K562 (cell line): ENCODE data around the gene RITA1. TPM values are rescaled to one million over a fixed set of nuclear protein-coding genes. Genes with fewer than 3 reads are reported as not detected.
A peak's percentile ranks its signal among the peaks of the same experiment; 100 is the strongest.

Experiments
- BCLAF1 ChIP-seq, 2 experiments: fragments of 450-650 bp in 1 of 2; IDR thresholded peaks; 2 replicates each; pipeline ENCODE4 v1.6.1; 2011 to 2017; ENCODE audit warnings: low read depth in 2 of 2, antibody characterized with exemption in 1 of 2, borderline replicate concordance in 1 of 2, low read length in 1 of 2, mild to moderate bottlenecking in 1 of 2, mixed read lengths in 1 of 2; ENCODE audit not compliant: control insufficient read depth in 1 of 2
- CCAR2 ChIP-seq: fragments of 200-400 bp; formaldehyde crosslinking; IDR thresholded peaks from 2 replicates; pipeline ENCODE4 v1.6.1; 2017; ENCODE audit warnings: mild to moderate bottlenecking, low read depth, low read length
- FOSL1 ChIP-seq: fragments of 200-800 bp; sonication (Bioruptor generic); conservative IDR thresholded peaks from 2 replicates; pipeline ENCODE4 v1.6.1; 2016; ENCODE audit warnings: missing genetic modification characterization, missing compliant biosample characterization
- KAT2B ChIP-seq: IDR thresholded peaks from one replicate; pipeline ENCODE4 v1.6.1; 2012; ENCODE audit warnings: low read depth, mild to moderate bottlenecking, control low read depth, inconsistent platforms, low read length, moderate library complexity
- KDM2B ChIP-seq: fragments of 250-450 bp; sonication (Bioruptor Pico); IDR thresholded peaks from 2 replicates; pipeline ENCODE4 v1.8.0; 2021; ENCODE audit warnings: mild to moderate bottlenecking, moderate library complexity
- L3MBTL2 ChIP-seq: fragments of 450-650 bp; IDR thresholded peaks from 2 replicates; pipeline ENCODE4 v1.6.1; 2016; ENCODE audit warnings: mild to moderate bottlenecking, moderate library complexity
- MAFG ChIP-seq: fragments of 450-650 bp; conservative IDR thresholded peaks from 2 replicates; pipeline ENCODE4 v1.6.1; 2016; ENCODE audit warnings: missing genetic modification characterization, missing compliant biosample characterization
- MTA2 ChIP-seq: fragments of 450-650 bp; IDR thresholded peaks from 2 replicates; pipeline ENCODE4 v1.6.1; 2016; ENCODE audit warnings: low read depth
- PML ChIP-seq: IDR thresholded peaks from 2 replicates; pipeline ENCODE4 v1.6.1; 2012; ENCODE audit warnings: low read length, inconsistent platforms
- SAP30 ChIP-seq: fragments of 200-600 bp; sonication (generic); IDR thresholded peaks from 2 replicates; pipeline ENCODE4 v1.6.1; 2012; ENCODE audit warnings: borderline replicate concordance, low read depth, mild to moderate bottlenecking, moderate library complexity, low read length, control low read depth, inconsistent platforms; ENCODE audit not compliant: insufficient read depth, poor library complexity, severe bottlenecking
- SMARCA4 ChIP-seq: fragments of 450-650 bp; IDR thresholded peaks from 2 replicates; pipeline ENCODE4 v1.6.1; 2016
- SNIP1 ChIP-seq: fragments of 450-650 bp; IDR thresholded peaks from 2 replicates; pipeline ENCODE4 v1.7.1; 2017; ENCODE audit warnings: low read depth, mild to moderate bottlenecking
- TAF1 ChIP-seq: IDR thresholded peaks from 2 replicates; pipeline ENCODE4 v1.6.1; 2011; ENCODE audit warnings: mild to moderate bottlenecking, low read length, moderate library complexity; ENCODE audit not compliant: insufficient read depth, control insufficient read depth, severe bottlenecking; ENCODE audit errors: extremely low read depth
- TAF15 ChIP-seq: fragments of 200-400 bp; formaldehyde crosslinking; IDR thresholded peaks from 2 replicates; pipeline ENCODE4 v1.6.1; 2017; ENCODE audit warnings: mild to moderate bottlenecking, low read depth, low read length, moderate library complexity
- TFAP4 ChIP-seq: sonication (generic); formaldehyde crosslinking; IDR thresholded peaks from 2 replicates; pipeline ENCODE4 v1.8.0; 2022; ENCODE audit warnings: missing genetic modification reagents, mild to moderate bottlenecking, moderate library complexity, borderline replicate concordance
- U2AF1 ChIP-seq: fragments of 200-400 bp; formaldehyde crosslinking; optimal IDR thresholded peaks from 2 replicates; pipeline ENCODE3; 2017; ENCODE audit warnings: mild to moderate bottlenecking, low read depth, low read length, moderate library complexity
- USF2 ChIP-seq: sonication (generic); formaldehyde crosslinking; IDR thresholded peaks from 2 replicates; pipeline ENCODE4 v1.5.0; 2020; ENCODE audit warnings: missing genetic modification reagents
- WHSC1 ChIP-seq: IDR thresholded peaks from one replicate; pipeline ENCODE4 v1.6.1; 2012; ENCODE audit warnings: low read length, control low read depth, inconsistent platforms
- ZBTB17 ChIP-seq: fragments of 450-650 bp; formaldehyde crosslinking; IDR thresholded peaks from 2 replicates; pipeline ENCODE4 v1.4.0; 2020; ENCODE audit warnings: mild to moderate bottlenecking
- ZFP91 ChIP-seq: sonication (generic); formaldehyde crosslinking; IDR thresholded peaks from 2 replicates; pipeline ENCODE4 v1.8.0; 2022; ENCODE audit warnings: mild to moderate bottlenecking, missing genetic modification reagents
- ZNF140 ChIP-seq: fragments of 250-450 bp; sonication (Bioruptor Pico); IDR thresholded peaks from 2 replicates; pipeline ENCODE4 v1.8.0; 2021; ENCODE audit warnings: moderate library complexity, mild to moderate bottlenecking, inconsistent platforms
- polyA plus RNA-seq, 8 experiments: library from polyadenylated mRNA; depleted of rRNA in 4 of 8; stranded (reverse) in 5 of 8; unstranded in 3 of 8; fragments of >200 nt; fragmentation: Nextera tagmentation in 2 of 8; fragmentation: Illumina TruSeq in 1 of 8; extraction: Ambion mirVana in 2 of 8; extraction: Trizol in 1 of 8; gene quantifications; 2 replicates each; pipeline versions ENCODE4 v1.2.1 to v1.2.3, GENCODE V29; 2011 to 2014; ENCODE audit warnings: inconsistent platforms in 1 of 8, missing spikeins in 1 of 8
- total RNA-seq, 7 experiments: library from RNA; depleted of rRNA in 6 of 7; stranded (reverse); fragments of >200 nt in 6 of 7; fragmentation: Illumina TruSeq in 2 of 7; extraction: Trizol in 2 of 7; gene quantifications; 2 replicates each; pipeline versions ENCODE4 v1.2.1 to v1.2.3, GENCODE V29; 2011 to 2021; ENCODE audit warnings: low replicate concordance in 1 of 7

The RITA1 gene
- total and polyA plus RNA-seq, 9 of the 15 experiments (the other 6 are each of a cell fraction or from before 2014, with no cell fraction given), result 2.8 to 40.4 (median 18.0) TPM

GRCh38 chr12:113230315-113231234 lies 45.1 kb downstream of the RITA1 start (continued):
- TF ChIP-seq SAP30, result no peak
- TF ChIP-seq ZBTB17 (CRISPR knock-in tag), result no peak
- no peak for TF ChIP-seq ZFP91 (CRISPR knock-in tag)
- TF ChIP-seq KDM2B, result no peak
- peak; percentile 25 for TF ChIP-seq MAFG (tag)
- TF ChIP-seq SMARCA4, result 0 out of 2 replicates have a peak, but pooled peaks have one; percentile 51
- no peak for TF ChIP-seq U2AF1
- no peak for TF ChIP-seq WHSC1
- no peak for TF ChIP-seq TAF15
- no peak for TF ChIP-seq SNIP1
- TF ChIP-seq L3MBTL2, result peak; percentile 66
- TF ChIP-seq USF2, result peak; percentile 63
- peak; percentile 81 for TF ChIP-seq FOSL1 (tag)
- no peak for TF ChIP-seq TAF1
- TF ChIP-seq ZNF140 (CRISPR knock-in tag), result no peak
- TF ChIP-seq KAT2B, result no peak
- TF ChIP-seq BCLAF1 (IDR thresholded peaks at IDR 0.05; ENCODE audit: borderline replicate concordance in 1 of 2, control insufficient read depth in 1 of 2, low read depth in 2 of 2, low read length in 1 of 2), result no peak
- 0 out of 2 replicates have a peak, but pooled peaks have one; percentile 11 for TF ChIP-seq PML
- TF ChIP-seq CCAR2, result no peak
- TF ChIP-seq TFAP4 (CRISPR knock-in tag), result peak; percentile 76
- 0 out of 2 replicates have a peak, but pooled peaks have one; percentile 35 for TF ChIP-seq MTA2
